Suprapubic skin (tissue), 4 donors: ENCODE measurements around the gene APLP2.

Source experiments
- POLR2A ChIP-seq, 2 donors: fragments of 450-650 bp; IDR thresholded peaks; one replicate each; pipeline ENCODE4 v1.6.1; 2017; ENCODE audit warnings: antibody characterized with exemption in 2 of 2, mild to moderate bottlenecking in 2 of 2, moderate library complexity in 2 of 2
- POLR2AphosphoS5 ChIP-seq, 3 donors: sonication (generic); formaldehyde crosslinking; IDR thresholded peaks; one replicate each; pipeline ENCODE4 v1.6.1; 2017; ENCODE audit warnings: antibody characterized with exemption in 3 of 3
- TF ChIP-seq, protein P1 (sequence below), 2 donors: fragments of 200-600 bp in 1 of 2; fragments of 450-650 bp in 1 of 2; sonication (generic) in 1 of 2; IDR thresholded peaks; one replicate each; pipeline ENCODE4 v1.5.1; 2016 to 2019; ENCODE audit warnings: antibody characterized with exemption in 2 of 2, mild to moderate bottlenecking in 1 of 2, moderate library complexity in 1 of 2

GRCh38 chr11:130092661-130093060 is 23.0 kb downstream of the APLP2 start:
- TF ChIP-seq, protein P1, sequence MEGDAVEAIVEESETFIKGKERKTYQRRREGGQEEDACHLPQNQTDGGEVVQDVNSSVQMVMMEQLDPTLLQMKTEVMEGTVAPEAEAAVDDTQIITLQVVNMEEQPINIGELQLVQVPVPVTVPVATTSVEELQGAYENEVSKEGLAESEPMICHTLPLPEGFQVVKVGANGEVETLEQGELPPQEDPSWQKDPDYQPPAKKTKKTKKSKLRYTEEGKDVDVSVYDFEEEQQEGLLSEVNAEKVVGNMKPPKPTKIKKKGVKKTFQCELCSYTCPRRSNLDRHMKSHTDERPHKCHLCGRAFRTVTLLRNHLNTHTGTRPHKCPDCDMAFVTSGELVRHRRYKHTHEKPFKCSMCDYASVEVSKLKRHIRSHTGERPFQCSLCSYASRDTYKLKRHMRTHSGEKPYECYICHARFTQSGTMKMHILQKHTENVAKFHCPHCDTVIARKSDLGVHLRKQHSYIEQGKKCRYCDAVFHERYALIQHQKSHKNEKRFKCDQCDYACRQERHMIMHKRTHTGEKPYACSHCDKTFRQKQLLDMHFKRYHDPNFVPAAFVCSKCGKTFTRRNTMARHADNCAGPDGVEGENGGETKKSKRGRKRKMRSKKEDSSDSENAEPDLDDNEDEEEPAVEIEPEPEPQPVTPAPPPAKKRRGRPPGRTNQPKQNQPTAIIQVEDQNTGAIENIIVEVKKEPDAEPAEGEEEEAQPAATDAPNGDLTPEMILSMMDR (IDR thresholded peaks at IDR 0.05): no peak
- no peak for TF ChIP-seq POLR2A (IDR thresholded peaks at IDR 0.05)
- no peak for TF ChIP-seq POLR2AphosphoS5 (IDR thresholded peaks at IDR 0.05)
